ENCODE measurements around the gene PRR23A.

GRCh38 chr3:138984816-138985215, 21.3 kb downstream of the PRR23A start:
- TF ChIP-seq, protein P1, sequence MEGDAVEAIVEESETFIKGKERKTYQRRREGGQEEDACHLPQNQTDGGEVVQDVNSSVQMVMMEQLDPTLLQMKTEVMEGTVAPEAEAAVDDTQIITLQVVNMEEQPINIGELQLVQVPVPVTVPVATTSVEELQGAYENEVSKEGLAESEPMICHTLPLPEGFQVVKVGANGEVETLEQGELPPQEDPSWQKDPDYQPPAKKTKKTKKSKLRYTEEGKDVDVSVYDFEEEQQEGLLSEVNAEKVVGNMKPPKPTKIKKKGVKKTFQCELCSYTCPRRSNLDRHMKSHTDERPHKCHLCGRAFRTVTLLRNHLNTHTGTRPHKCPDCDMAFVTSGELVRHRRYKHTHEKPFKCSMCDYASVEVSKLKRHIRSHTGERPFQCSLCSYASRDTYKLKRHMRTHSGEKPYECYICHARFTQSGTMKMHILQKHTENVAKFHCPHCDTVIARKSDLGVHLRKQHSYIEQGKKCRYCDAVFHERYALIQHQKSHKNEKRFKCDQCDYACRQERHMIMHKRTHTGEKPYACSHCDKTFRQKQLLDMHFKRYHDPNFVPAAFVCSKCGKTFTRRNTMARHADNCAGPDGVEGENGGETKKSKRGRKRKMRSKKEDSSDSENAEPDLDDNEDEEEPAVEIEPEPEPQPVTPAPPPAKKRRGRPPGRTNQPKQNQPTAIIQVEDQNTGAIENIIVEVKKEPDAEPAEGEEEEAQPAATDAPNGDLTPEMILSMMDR (IDR thresholded peaks at IDR 0.05; ENCODE audit: borderline replicate concordance, extremely low read depth, low read length, poor library complexity, severe bottlenecking): no peak
- TF ChIP-seq EZH2 (IDR thresholded peaks at IDR 0.05; ENCODE audit: borderline replicate concordance, low read depth, low read length, severe bottlenecking): no peak

Measured in DND-41 (cell line).